HG02870 (cell line): ENCODE results near the gene USP20.

Experiments used
- ATAC-seq: cut with Tn5 transposase; IDR thresholded peaks from one replicate; pipeline ENCODE4 v1.9.1; 2021; ENCODE audit warnings: mild to moderate bottlenecking, moderate library complexity; ENCODE audit not compliant: unreplicated experiment

The USP20 gene

DNA sequence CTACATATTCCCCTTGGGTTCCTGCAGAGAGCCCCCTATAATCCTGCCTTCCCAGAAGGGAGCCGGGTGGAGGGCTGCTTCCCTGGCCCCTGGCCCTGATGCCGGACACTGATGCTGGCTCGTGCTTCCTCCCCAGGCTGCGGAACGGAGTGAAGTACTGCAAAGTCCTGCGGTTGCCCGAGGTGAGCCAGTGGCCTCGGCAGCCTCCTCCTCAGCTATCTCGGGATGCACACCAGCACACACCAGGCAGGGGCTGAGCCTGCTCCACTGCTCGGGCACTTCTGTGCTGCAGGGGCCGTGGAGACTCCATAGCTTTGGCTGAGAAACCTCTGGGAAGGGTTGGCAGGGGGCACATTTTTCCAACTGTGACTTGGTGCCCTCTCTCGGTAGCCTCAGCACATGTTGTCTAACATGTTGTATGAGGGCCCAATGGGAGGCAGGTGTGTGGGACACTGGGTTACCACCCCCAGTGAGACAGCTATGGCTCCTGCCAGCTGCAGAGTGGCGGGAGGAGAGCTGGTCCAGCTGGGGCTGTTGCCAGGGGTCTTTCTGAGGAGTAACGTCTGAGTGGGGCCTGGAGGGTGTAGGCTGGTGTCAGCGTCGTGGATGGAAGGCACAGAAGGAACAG is 38.4 kb downstream of the USP20 start:
- no peak for ATAC-seq

DNA sequence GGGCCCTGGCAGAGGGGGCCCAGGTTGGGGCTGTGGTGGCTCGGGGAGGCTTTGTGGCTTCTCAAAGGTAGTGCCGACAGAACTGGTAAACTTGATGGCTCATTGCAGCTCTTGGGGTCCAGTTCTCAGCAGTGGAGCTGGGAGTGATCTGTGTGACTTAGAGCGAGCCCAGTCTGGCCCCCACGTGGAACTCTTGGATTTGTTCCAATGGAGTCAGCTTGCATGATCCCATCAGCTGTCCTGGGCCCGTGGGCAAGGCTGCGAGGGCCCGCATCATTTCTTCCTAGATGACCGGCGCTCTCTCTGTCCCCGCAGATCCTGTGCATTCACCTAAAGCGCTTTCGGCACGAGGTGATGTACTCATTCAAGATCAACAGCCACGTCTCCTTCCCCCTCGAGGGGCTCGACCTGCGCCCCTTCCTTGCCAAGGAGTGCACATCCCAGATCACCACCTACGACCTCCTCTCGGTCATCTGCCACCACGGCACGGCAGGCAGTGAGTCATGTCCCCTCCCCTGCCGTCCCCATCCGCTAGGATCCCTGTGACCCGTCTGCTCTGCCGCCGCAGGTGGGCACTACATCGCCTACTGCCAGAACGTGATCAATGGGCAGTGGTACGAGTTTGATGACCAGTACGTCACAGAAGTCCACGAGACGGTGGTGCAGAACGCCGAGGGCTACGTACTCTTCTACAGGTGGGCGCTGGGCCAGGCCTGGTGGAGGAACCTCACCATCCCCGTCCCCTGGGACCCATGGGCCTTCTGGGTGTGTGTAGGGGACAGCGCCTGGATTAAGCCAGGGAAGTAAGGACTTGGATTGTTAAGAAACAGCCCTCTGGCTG is 39.2 kb downstream of the USP20 start:
- ATAC-seq = no peak

DNA sequence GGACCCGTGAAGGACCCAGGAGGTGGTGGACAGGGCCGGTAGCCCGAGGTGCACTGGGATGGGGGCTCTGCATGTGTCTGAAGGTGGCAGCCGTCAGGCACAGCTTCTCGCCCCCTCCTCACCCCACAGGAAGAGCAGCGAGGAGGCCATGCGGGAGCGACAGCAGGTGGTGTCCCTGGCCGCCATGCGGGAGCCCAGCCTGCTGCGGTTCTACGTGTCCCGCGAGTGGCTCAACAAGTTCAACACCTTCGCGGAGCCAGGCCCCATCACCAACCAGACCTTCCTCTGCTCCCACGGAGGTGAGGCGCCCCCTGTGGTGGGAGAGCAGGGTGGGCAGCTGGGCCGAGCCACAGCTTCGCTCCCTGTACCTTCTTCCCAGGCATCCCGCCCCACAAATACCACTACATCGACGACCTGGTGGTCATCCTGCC is 39.9 kb downstream of the USP20 start:
- ATAC-seq = no peak

DNA sequence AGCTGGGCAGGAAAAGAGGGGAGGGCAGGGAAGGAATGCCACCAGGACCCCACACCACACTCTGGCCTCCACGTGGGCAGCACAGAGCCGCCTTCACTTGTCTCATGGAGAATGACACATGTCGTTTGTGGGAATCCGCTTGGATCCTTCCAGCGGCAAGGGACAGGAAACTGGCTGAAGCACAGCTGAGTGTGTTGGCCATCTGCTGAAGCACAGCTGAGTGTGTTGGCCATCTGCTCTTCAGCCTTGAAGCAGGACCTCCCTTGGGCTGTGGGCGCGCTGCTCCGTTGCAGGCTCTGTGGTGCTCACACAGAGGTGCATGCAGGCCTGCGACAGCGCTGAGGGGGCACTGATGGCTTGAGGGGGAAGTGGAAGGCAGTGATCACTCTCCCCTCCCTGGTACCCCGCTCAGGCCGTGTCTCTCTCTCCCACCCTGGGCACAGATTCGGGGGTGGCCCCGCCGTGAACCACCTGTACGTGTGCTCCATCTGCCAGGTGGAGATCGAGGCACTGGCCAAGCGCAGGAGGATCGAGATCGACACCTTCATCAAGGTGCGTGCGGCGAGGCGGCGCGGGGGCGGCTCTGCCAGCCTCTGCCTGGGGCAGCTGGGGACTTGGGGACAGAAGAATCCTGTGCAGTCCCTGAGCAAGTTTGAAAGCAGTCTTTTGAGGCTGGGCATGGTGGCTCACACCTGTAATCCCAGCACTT is 40.6 kb downstream of the USP20 start:
- no peak for ATAC-seq

DNA sequence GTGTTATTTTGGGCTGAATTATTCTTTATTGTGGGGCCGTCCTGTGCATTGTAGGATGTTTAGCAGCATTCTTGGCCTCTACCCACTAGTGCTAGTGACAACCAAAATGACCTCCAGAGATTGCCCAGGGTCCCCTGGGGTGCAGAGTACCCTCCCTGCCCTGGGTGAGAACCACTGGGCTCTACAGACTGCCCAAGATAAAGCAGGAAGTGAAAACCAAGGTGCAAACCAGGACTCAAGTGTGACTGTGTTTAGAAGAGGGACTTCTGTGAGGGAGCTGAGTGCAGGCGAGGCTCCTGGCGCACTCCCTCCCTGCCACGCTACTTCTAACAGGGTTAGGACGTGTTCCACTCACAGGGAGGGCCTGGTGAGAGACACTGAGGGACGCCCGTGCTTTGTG is 41.6 kb downstream of the USP20 start:
- ATAC-seq = no peak

DNA sequence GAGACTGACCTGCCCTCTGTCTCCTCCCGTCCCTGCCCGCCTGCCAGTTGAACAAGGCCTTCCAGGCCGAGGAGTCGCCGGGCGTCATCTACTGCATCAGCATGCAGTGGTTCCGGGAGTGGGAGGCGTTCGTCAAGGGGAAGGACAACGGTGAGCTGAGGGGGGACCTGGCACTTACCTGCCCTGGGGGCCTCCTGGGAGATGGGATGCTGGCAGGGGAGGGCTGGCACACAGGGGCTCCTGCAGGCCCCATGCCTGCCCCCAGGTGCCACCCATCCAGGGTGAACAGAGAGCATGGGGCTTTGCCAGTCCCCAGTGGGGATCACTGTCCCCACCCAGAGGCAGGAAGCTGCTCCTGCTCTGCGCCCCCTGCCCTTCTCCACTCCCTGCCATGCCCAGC is 43.0 kb downstream of the USP20 start:
- ATAC-seq = no peak

DNA sequence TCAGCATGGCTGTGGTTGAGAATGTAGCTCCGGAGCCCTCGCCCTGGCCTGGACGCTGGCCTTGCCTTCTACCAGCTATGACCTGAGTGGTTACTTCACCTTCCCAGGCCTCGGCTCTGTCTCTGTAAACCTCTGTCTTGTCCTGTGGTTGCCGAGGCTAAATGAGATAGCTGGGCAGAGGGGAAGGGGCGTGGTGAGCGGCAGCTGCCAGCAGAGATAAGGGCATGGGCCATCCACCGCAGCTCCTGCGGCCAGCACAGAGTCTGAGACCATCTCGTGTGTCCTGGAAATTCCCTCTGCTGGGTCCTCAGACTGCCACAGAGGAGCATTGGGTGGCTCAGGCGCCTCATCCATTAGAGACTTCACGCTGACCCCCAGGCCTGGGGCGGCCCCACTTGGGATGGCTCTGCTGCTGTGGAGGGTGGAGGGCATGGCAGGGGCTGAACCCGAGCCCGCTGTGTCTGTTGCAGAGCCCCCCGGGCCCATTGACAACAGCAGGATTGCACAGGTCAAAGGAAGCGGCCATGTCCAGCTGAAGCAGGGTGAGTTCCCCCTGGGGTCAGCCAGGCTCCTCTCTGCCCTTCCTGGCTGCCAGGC is 43.9 kb downstream of the USP20 start:
- no peak for ATAC-seq

DNA sequence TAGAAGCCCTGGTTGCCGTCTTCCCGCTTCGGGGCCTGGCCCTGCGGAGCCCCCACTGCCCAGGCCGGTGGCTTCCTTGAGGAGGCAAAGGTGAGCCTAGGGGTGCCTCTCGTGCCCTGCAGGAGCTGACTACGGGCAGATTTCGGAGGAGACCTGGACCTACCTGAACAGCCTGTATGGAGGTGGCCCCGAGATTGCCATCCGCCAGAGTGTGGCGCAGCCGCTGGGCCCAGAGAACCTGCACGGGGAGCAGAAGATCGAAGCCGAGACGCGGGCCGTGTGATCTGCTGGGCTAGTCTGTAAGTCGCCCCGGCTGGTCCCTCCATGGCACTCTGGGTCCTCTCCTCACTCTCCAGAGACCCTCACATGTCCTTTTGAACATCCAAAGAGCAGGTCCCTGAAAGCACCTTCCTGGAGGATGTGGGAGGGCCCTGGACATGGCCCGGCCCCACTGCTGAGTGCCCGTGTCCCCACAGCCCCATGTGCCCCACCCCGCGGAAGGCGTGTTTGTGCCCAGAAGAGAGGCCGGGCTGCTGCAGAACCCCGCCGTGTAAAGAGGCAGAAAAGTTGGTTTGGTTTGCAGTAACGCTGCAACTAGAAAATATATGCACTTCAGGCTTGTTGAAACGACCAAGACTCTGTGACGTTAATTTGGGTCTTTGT is 44.9 kb downstream of the USP20 start:
- ATAC-seq = no peak

DNA sequence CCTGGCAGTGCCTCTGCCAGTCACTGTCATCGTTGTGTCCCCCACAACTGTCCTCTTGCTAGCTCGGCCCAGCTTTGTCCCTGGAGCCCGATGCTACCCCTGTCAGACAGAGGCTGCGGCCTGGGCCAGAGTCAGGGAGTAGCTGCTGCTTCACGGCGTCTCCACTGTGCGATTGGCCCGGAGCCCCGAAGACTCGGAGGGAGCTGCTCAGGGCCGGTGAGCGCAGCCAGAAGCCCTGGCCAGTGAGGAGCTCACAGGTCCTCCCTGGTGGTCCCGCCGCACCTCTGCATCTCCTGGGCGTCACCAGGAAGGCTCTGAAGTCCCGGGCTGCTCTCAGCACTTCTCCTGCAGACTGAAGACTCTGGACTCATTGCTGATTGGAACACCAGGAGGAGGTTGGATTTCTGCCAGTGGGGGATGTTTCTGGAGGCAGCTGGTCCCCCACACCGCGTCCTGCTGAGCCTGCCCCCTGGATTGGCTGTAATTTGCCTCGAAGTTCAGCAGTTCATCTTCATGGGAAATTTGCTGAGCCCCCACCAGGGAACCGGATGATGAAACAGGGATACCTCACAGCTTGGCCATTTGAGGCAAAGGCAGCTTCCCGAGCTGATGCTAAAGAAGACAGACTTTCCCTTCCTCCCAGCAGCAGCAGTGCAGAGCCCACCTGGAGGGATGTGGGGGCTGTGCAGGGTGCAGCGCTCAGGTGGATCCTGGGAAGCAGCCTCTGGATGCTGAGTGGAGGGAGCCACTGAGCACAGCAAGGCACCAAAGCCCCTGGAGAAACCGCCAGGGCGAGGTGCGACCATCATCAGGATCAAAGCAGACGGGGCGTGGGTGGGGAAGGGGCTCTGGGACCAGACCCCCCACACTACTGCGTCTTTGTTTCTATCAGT is 45.6 kb downstream of the USP20 start:
- ATAC-seq = no peak

DNA sequence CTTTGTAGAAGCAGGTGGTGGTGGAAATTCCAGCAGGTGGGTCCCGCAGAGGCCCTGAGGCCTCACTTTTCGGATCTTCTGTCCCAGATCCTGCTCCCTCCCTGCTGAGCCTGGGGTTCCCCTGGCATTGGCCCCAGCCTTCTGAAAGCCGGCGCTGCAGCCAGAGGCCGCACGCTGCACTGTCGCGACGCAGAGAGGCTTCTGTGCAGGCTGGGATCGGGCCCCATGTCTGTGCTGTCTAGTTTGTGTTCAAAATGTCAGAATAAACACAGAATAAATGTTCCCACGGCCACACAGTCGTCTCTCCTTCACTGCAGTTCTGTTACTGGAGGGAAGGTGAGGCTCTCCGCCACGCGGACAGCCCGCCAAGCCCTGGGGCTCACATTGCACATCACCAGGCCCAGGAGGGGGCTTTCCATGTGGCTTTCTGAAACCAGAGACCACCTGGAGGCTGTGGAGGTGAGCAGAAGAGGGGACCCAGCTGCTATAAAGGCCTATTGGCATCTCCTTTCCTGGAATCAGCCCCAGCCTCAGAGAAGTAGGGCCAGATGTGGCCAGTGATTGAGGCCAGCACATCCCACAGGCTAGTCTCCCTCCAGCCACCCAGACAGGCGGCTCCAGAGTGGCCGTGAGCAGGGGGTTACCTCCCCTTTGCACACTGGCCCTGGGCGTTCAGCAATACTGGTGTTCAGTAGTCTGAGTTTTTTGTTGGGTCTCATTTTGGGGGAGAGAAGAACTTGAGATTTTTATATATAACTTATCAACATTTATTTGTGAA is 46.5 kb downstream of the USP20 start:
- ATAC-seq = no peak

DNA sequence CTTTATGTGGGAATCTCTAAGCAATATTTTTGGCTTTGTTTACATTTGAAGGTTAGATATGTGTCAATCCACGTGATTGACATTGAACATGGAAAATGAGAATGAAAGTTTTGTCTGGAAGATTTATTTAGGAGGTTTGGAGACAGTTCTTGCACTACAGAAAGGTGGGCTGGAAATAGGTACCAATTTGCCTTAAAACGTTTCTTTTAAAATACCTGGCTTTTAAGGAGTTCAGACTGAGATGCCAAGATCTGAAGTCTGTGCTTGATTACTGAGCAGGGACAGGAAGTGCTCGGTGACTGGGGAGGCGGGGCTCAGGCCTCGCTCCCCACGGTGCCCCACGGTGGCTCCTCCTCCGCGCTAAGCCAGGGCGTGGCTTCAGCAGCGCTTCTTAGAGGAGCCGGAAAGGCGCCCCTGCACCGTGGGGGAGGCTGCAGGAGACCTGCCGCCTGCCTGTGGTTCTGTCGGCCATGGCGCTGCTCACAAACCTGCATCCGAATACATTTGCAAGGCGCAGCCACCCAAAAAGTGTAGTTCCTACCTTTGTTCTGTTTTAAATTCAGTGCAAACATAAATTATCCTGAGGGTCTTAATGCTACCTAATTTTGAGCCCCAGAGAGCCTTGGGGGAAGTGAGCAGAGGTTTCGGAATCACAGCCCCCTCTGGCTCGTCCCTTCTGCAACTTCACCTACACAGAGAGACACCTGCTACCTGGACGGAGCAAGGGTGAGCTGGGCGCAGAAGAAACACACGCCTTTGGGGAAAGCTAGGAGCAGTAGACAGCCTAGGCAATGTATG is 49.2 kb downstream of the USP20 start:
- ATAC-seq = no peak

DNA sequence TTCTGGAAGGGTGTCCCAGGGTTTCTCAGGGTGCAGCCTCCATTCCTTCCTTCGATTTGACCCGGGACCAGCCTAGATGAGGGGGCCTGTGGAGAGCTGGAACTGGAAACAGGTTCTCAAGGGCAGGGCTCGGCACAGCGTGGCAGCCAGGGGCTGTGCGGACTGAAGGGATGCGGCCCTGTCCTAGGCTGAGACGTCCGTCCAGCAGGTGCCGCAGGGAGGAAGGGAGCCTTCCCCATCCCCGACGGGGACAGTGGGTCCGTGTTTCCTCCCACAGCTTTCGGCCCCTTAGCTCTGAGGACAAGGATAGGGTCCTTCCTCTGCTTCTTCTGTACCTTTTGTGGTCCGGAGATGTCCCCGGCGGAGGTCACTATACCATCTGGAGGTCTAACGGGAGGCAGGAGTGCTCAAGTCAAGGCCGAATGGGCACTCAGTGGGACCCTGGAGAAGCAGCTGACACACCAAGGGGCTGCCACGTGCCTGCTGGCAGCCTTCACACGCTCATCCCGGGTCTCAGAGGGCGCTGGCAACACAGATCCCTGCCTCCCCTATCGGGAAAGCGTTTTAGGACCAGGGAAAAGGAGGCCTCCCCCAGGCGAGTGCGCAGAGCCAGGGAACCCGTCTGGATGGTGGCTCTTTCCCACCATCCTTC is 49.9 kb downstream of the USP20 start:
- no peak for ATAC-seq

DNA sequence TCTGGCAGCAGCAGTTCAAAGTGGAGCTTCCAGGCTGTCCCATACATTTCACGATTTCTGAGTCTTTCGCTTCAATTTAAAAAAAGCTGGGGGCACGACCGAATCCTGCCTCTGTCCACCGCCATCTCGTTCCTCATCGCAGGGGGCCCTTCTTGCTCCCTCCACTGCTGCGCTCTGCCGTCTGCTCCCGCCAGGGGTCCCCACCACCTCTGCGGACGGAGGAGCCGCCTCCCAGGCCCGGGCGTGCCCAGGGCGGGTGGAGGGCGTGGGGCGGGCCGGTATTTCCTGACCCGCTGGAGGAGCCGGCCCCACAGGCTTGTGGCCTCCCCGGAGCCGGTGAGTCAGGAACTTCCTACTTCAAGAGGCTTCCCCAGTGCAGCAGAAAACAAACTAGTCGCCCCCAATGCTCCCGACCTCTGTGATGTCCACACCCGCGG is 50.4 kb downstream of the USP20 start:
- peak; percentile 29 for ATAC-seq

DNA sequence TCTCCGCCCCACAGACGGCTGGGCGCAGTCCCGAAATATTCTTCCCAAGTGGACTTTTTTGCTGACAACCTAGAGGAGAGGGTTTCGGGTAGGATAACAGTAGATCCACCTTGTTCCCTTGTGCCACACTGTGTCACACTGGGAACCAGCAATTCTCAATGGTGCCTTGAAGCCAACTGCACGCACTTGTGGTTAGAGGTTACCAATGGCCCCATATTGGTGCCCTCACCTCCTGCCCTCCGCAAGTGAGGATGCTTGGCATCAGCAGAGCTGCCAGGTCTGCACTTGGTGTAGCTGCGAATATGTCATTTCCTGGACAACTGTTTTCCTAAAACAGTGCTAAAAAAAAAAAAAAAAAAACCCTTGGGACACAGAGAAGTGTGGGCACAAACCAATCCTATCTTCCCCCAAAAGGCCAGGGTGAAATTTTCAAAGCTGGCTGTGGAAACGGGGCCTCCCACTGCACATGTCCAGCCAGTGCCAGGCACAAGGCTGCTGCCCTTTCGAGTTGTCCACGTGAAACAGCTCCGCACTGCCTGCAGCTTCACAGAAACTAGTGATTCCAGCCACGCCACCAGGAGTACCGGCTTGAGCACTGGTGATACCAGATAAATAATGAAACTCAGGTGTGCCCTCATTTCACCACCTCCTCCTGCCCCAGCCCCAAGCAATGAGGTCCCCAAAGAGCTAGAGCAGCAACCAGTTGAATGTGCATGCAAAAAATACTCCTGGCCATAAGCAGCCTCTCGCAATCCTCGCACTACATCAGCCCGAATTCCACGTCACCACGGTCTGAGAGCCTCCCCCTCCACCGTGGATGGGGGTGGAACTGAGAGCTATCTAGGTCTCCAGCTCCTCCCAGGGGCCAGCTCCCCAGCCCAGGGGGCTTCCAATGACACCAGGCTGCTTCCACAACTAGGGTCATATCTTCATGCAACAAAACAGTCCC is 51.2 kb downstream of the USP20 start:
- ATAC-seq = no peak

DNA sequence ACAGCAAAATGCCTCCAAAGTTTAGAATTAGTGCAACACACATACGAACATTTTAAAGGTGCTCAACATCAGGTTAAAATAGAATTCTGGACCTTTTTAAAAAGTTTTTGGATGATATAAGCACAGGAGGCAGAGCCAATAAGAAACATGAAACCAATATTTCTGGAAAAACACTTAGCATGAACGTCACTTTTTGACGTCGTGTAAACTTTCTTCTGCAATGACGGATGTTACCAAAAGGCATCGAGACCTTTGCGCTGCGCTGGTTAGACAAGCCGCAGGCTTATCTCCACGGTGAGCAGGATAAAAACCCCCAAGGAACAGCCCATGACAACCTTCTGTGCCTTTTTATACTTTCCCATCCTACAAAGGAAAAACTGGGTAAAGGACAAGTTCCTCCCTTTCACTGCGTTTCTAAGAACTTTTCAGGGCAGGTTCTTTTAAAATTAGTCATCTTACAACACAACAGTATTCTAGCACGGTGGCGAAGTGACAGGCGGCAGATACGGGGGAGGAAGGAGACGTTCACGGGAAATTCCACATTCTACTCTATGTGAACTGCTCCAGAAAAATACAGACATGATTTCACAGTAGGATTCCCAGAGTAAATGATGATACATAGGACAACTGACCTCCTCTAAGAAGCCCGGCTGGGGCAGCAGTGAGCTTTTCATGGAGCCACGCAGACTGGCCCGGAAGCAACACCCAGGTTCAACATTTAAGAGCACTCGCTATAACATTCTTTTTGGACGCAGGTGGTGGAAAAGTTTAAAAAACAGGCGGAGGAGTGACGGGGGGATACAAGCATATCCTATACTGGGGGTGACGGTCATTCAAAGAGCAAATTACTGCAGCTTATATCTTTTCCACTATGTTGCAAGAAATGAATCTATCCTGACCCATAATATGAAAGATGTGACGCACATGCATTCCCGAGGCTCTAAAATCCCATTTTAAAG is 52.4 kb downstream of the USP20 start:
- ATAC-seq = no peak
